Neuronal stem cell (in vitro differentiated cells): ENCODE data around the gene PIWIL1.

Experiments
- DNase-seq: peaks from one replicate; pipeline ENCODE4 v3.0.0-alpha.2; 2013; ENCODE audit warnings: low spot score
- H2AFZ ChIP-seq: one replicate; pipeline ENCODE4 v1.6.1; 2013; ENCODE audit warnings: mild to moderate bottlenecking, low read length, inconsistent platforms
- H2AK5ac ChIP-seq: 2 replicates; pipeline ENCODE4 v1.6.1; 2013; ENCODE audit warnings: low read depth, mild to moderate bottlenecking, inconsistent platforms, low read length, moderate library complexity, mixed read lengths
- H2BK120ac ChIP-seq: 2 replicates; pipeline ENCODE4 v1.6.1; 2013; ENCODE audit warnings: low read depth, mild to moderate bottlenecking, inconsistent platforms, low read length, moderate library complexity, mixed read lengths
- H2BK12ac ChIP-seq: one replicate; pipeline ENCODE4 v1.6.1; 2013; ENCODE audit warnings: low read length, inconsistent platforms
- H2BK15ac ChIP-seq: 2 replicates; pipeline ENCODE4 v1.6.1; 2013; ENCODE audit warnings: mild to moderate bottlenecking, low read length, inconsistent platforms, mixed read lengths
- H2BK5ac ChIP-seq: one replicate; pipeline ENCODE4 v1.6.1; 2013; ENCODE audit warnings: inconsistent platforms, mild to moderate bottlenecking, low read length, moderate library complexity
- H3K14ac ChIP-seq: one replicate; pipeline ENCODE4 v1.6.1; 2013; ENCODE audit warnings: low read length, inconsistent platforms
- H3K18ac ChIP-seq: 2 replicates; pipeline ENCODE4 v1.6.1; 2013; ENCODE audit warnings: low read length, inconsistent platforms
- H3K23ac ChIP-seq: 2 replicates; pipeline ENCODE4 v1.6.1; 2013; ENCODE audit warnings: low read depth, mild to moderate bottlenecking, mixed read lengths, low read length, inconsistent platforms; ENCODE audit not compliant: poor library complexity
- H3K27ac ChIP-seq: replicated peaks from 3 replicates; pipeline ENCODE4 v1.5.1; 2013; ENCODE audit warnings: low read length, inconsistent platforms
- H3K27me3 ChIP-seq, 3 experiments: 2 replicates each; pipeline ENCODE4 v1.6.1; 2013; ENCODE audit warnings: low read length in 3 of 3, mild to moderate bottlenecking in 2 of 3, inconsistent platforms in 1 of 3, low read depth in 1 of 3, mixed read lengths in 1 of 3, moderate library complexity in 1 of 3; ENCODE audit not compliant: control insufficient read depth in 3 of 3, insufficient read depth in 3 of 3
- H3K36me3 ChIP-seq, 2 donors: replicated peaks in 1 of 2; 2 replicates each; pipeline ENCODE4 v1.6.1; 2013; ENCODE audit warnings: low read length in 2 of 2; ENCODE audit not compliant: control insufficient read depth in 2 of 2, insufficient read depth in 2 of 2
- H3K4ac ChIP-seq: 2 replicates; pipeline ENCODE4 v1.6.1; 2013; ENCODE audit warnings: inconsistent platforms, mild to moderate bottlenecking, low read length, moderate library complexity
- H3K4me1 ChIP-seq, 2 donors: 1 replicate in 1 of 2; 2 replicates in 1 of 2; pipeline ENCODE4 v1.6.1; 2013; ENCODE audit warnings: low read length in 2 of 2, low read depth in 1 of 2; ENCODE audit not compliant: control insufficient read depth in 2 of 2, insufficient read depth in 1 of 2
- H3K4me2 ChIP-seq: one replicate; pipeline ENCODE4 v1.6.1; 2013; ENCODE audit warnings: mild to moderate bottlenecking, low read length, inconsistent platforms; ENCODE audit not compliant: insufficient read depth, poor library complexity, severe bottlenecking
- H3K4me3 ChIP-seq, 2 donors: 2 replicates each; pipeline ENCODE4 v1.5.1; 2013; ENCODE audit warnings: low read length in 2 of 2, mild to moderate bottlenecking in 2 of 2, inconsistent platforms in 1 of 2, moderate library complexity in 1 of 2
- H3K79me1 ChIP-seq: one replicate; pipeline ENCODE4 v1.6.1; 2013; ENCODE audit warnings: low read depth, mild to moderate bottlenecking, inconsistent platforms, low read length, moderate library complexity
- H3K9ac ChIP-seq: one replicate; pipeline ENCODE4 v1.6.1; 2013; ENCODE audit warnings: mild to moderate bottlenecking, low read depth, low read length, inconsistent platforms; ENCODE audit not compliant: poor library complexity
- H3K9me3 ChIP-seq, 2 donors: replicated peaks in 1 of 2; 2 replicates each; pipeline versions ENCODE3 to v1.6.1; 2013; ENCODE audit warnings: low read length in 2 of 2, mild to moderate bottlenecking in 2 of 2, inconsistent platforms in 1 of 2, low read depth in 1 of 2, mixed read lengths in 1 of 2, moderate library complexity in 1 of 2; ENCODE audit not compliant: control insufficient read depth in 2 of 2, insufficient read depth in 1 of 2
- H4K8ac ChIP-seq: one replicate; pipeline ENCODE4 v1.6.1; 2013; ENCODE audit warnings: low read depth, mild to moderate bottlenecking, inconsistent platforms, low read length, moderate library complexity
- H4K91ac ChIP-seq: one replicate; pipeline ENCODE4 v1.6.1; 2013; ENCODE audit warnings: low read length, low read depth, mild to moderate bottlenecking, inconsistent platforms; ENCODE audit not compliant: poor library complexity
- WGBS, 2 donors: extraction: QIAGEN DNeasy Blood & Tissue Kit; methylation state at CpG; one replicate each; pipeline ENCODE4 v1.1.7; 2013; ENCODE audit warnings: missing lambda C conversion rate in 2 of 2, mixed read lengths in 1 of 2; ENCODE audit not compliant: insufficient read length in 2 of 2, insufficient replicate concordance in 1 of 2; ENCODE audit errors: extremely low coverage in 2 of 2; 5-methylcytosine and 5-hydroxymethylcytosine counted together

PIWIL1 gene

GRCh38 chr12:130345292-130345691 is 7.6 kb downstream of the PIWIL1 start:
- no peak overlapping the region for H2BK120ac ChIP-seq
- no peak overlapping the region for H3K4me3 ChIP-seq
- no peaks in the 10 kb centered on the region for H3K36me3 ChIP-seq
- H3K9me3 ChIP-seq: no peaks in the 10 kb centered on the region
- WGBS, 2 donors: no CpG with 5 or more reads among the region's 1 CpG
- H2AFZ ChIP-seq: no peak overlapping the region
- no peak overlapping the region for H4K8ac ChIP-seq
- no peaks in the 10 kb centered on the region for H3K79me1 ChIP-seq
- H4K91ac ChIP-seq: no peak overlapping the region
- H2BK12ac ChIP-seq: no peak overlapping the region
- no peak overlapping the region for H3K9ac ChIP-seq
- no peak overlapping the region for H2BK5ac ChIP-seq
- H3K23ac ChIP-seq: no peak overlapping the region
- no peak overlapping the region for H3K4me2 ChIP-seq
- no peak overlapping the region for H3K18ac ChIP-seq
- H3K4me1 ChIP-seq: no peaks in the 10 kb centered on the region
- no peak overlapping the region for H3K14ac ChIP-seq
- H3K4ac ChIP-seq: no peak overlapping the region
- no peak for DNase-seq
- no peak overlapping the region for H2BK15ac ChIP-seq
- no peak overlapping the region for H2AK5ac ChIP-seq
- H3K27me3 ChIP-seq: no peaks in the 10 kb centered on the region
- H3K27ac ChIP-seq: no peak overlapping the region

GRCh38 chr12:130347588-130347987 is 9.9 kb downstream of the PIWIL1 start:
- Histone ChIP-seq H2BK12ac (no peak overlapping the region), H3K4me2 (no peak overlapping the region), H2AFZ (no peak overlapping the region), H3K14ac (no peak overlapping the region), H2BK120ac (no peak overlapping the region), H2AK5ac (no peak overlapping the region), H3K27me3 (no peaks in the 10 kb centered on the region), H2BK15ac (no peak overlapping the region), H3K4me1 (no peaks in the 10 kb centered on the region), H3K79me1 (no peaks in the 10 kb centered on the region), H4K91ac (no peak overlapping the region), H3K36me3 (no peaks in the 10 kb centered on the region), H4K8ac (no peak overlapping the region), H3K18ac (no peak overlapping the region), H2BK5ac (no peak overlapping the region), H3K23ac (no peak overlapping the region), H3K4me3 (no peak overlapping the region), H3K9me3 (no peaks in the 10 kb centered on the region), H3K27ac (no peak overlapping the region), H3K9ac (no peak overlapping the region), H3K4ac (no peak overlapping the region)
- no peak for DNase-seq
- no CpG with 5 or more reads among the region's 7 CpGs for WGBS, 2 donors

- H2BK5ac ChIP-seq: no peak overlapping the region
- no peak overlapping the region for H4K8ac ChIP-seq
- no peak overlapping the region for H3K9ac ChIP-seq
- H2BK12ac ChIP-seq: no peak overlapping the region
- H3K4me2 ChIP-seq: no peak overlapping the region
- peaks cover 0 to 2% of the 10 kb centered on the region in 2 donors for H3K4me1 ChIP-seq
- no peak overlapping the region for H3K4me3 ChIP-seq
- no peak overlapping the region for H2AFZ ChIP-seq
- no peak overlapping the region for H2BK15ac ChIP-seq
- no peak overlapping the region for H4K91ac ChIP-seq
- no peak overlapping the region for H3K14ac ChIP-seq
- H3K18ac ChIP-seq: no peak overlapping the region
- H3K4ac ChIP-seq: no peak overlapping the region
- H3K36me3 ChIP-seq: no peaks in the 10 kb centered on the region
- no peak overlapping the region for H3K27ac ChIP-seq
- no peak for DNase-seq
- no peak overlapping the region for H2AK5ac ChIP-seq
- no peak overlapping the region for H2BK120ac ChIP-seq
- no peaks in the 10 kb centered on the region for H3K79me1 ChIP-seq
- H3K23ac ChIP-seq: no peak overlapping the region
- no peaks in the 10 kb centered on the region for H3K27me3 ChIP-seq
- H3K9me3 ChIP-seq: no peaks in the 10 kb centered on the region
- WGBS, 2 donors: no CpG with 5 or more reads among the region's 2 CpGs
These were observed 13.0 kb downstream of the PIWIL1 start for GRCh38 chr12:130350715-130351114.

GRCh38 chr12:130351326-130351725 is 13.6 kb downstream of the PIWIL1 start:
- H4K8ac ChIP-seq: no peak overlapping the region
- no CpG with 5 or more reads among the region's 5 CpGs for WGBS, 2 donors
- no peak overlapping the region for H3K4me3 ChIP-seq
- no peak overlapping the region for H3K14ac ChIP-seq
- H3K23ac ChIP-seq: no peak overlapping the region
- no peak overlapping the region for H2BK5ac ChIP-seq
- no peaks in the 10 kb centered on the region for H3K27me3 ChIP-seq
- no peak overlapping the region for H2BK120ac ChIP-seq
- no peaks in the 10 kb centered on the region for H3K79me1 ChIP-seq
- no peak overlapping the region for H3K18ac ChIP-seq
- H3K27ac ChIP-seq: no peak overlapping the region
- no peak for DNase-seq
- H2AFZ ChIP-seq: no peak overlapping the region
- H2BK12ac ChIP-seq: no peak overlapping the region
- H4K91ac ChIP-seq: no peak overlapping the region
- H3K36me3 ChIP-seq: no peaks in the 10 kb centered on the region
- no peak overlapping the region for H3K4ac ChIP-seq
- H2AK5ac ChIP-seq: no peak overlapping the region
- no peak overlapping the region for H3K4me2 ChIP-seq
- H2BK15ac ChIP-seq: no peak overlapping the region
- H3K9me3 ChIP-seq: no peaks in the 10 kb centered on the region
- H3K9ac ChIP-seq: no peak overlapping the region
- H3K4me1 ChIP-seq: peaks cover 0 to 2% of the 10 kb centered on the region in 2 donors
